GM18511 (cell line): ENCODE measurements around the gene PDE6B.
A peak's percentile ranks its signal among the peaks of the same experiment; 100 is the strongest.

ENCODE experiments used
- ATAC-seq: cut with Tn5 transposase; IDR thresholded peaks from one replicate; pipeline ENCODE4 v1.9.1; 2021; ENCODE audit warnings: mild to moderate bottlenecking, moderate library complexity; ENCODE audit not compliant: unreplicated experiment

Gene PDE6B

DNA sequence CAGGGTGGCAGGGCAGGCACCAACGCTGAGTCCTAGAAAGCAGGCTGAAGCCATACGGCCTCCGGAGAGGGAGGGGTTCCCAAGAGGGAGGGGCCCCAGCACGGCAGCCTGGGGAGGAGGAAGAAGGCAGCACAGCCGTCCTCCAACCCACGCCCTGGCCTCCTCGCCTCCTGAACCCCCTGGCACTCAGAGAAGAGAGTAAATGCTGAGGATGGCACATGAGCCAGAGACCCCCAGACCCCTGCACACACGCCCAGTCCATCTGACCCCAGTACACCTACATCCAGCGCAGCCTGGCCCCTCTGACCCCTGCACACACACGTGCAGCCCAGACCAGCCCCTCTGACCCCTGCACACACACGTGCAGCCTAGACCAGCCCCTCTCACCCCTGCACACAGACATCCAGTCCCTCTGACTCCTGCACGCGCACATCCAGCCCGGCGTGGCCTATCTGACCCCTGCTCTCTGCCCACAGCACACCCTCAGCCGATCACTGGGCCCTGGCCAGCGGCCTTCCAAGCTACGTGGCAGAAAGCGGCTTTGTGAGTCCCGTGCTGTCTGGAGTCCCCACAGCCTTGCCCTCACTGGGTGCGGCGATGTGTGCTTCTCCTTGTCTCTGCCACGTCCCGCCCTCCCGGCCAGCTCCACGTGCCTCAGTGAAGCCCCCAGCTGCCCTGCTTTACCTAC is 30.2 kb downstream of the PDE6B start:
- no peak for ATAC-seq

DNA sequence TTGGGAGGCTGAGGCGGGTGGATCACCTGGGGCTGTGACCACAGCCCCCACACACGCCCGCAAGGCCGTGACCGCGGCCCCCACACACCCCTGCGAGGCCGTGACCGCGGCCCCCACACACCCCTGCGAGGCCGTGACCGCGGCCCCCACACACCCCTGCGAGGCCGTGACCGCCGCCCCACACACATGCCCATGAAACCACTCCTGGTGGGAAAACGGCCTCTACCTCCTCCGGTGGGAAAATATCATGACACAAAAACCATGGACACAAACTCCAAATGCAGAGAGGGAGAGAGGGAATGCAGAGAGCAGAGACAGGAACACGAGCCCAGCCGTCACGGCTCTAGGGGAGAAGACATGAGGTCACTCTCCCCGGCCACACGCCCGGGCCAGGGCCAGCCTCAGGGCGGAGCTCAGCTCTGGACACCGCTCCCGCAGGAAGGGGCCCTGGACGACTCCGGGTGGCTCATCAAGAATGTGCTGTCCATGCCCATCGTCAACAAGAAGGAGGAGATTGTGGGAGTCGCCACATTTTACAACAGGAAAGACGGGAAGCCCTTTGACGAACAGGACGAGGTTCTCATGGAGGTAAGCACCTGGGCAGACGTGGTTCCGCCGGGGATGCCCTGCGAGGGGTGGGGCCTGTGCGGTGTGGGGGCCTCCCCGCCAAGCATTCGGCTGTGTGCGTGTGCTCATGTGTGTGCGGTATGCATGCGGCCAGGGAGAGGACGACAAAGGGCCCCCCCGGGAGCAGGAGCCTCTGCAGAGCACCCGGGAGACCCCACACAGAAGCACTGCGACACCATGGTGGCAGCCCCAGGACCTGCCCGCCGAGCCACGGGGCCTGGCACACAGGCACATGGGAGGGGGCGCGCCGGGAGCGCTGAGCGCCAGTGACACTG is 31.3 kb downstream of the PDE6B start:
- no peak for ATAC-seq

DNA sequence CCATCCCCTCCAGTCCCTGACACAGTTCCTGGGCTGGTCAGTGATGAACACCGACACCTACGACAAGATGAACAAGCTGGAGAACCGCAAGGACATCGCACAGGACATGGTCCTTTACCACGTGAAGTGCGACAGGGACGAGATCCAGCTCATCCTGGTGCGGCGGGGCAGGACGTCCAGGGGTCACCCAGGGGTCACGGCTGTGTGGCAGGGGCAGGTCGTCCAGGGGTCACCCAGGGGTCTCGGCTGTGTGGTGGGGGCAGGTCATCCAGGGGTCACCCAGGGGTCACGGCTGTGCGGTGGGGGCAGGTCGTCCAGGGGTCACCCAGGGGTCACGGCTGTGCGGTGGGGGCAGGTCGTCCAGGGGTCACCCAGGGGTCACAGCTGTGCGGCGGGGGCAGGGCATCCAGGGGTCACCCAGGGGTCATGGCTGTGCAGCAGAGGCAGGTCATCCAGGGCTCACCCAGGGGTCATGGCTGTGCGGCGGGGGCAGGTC is 32.0 kb downstream of the PDE6B start:
- ATAC-seq = no peak

- no peak for ATAC-seq
These were observed 32.7 kb downstream of the PDE6B start for GRCh38 chr4:657834-658667.

- ATAC-seq = no peak
These were observed 33.6 kb downstream of the PDE6B start for GRCh38 chr4:658681-659667.

DNA sequence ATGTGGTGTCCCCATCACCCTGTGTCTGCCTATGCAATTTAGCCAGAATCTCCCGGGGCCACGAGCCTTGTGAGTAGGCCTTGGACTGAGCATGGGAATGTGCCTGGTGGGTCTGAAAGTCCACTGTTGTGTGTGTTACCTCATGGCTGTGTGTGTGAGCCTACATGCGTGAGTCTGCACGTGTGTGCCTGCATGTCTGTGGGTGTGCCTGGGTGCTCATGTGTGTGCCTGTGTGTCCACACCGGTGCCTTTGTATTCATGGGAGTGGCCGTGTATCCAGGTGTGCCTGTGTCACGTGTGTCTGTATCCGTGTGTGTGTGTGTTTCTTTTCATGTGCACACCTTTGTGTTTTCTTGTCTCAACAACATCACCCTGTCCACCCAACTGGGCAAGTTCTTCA is 34.5 kb downstream of the PDE6B start:
- ATAC-seq = no peak

- no peak for ATAC-seq
These were observed 35.0 kb downstream of the PDE6B start for GRCh38 chr4:660401-660800.

DNA sequence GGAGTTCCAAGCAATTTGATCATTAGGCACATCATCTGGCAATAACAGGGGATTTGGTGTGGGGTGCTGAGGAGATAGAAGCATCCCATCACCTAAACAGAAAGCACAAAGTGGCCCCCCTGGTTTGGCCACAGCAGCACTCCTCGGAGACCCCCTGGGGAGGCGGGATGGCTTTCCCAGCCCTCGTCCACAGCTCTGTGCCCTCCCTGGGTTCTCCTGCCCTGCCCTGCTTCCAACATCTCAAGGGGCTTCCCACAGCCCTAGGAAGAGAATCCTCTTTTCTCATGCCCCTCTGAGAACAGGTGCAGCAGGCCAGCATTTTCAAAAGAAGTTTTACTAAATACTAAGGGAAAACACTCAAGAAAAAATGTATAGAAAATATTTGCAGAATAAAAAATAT is 35.9 kb downstream of the PDE6B start:
- no peak for ATAC-seq

GRCh38 chr4:661881-662761 is 36.7 kb downstream of the PDE6B start:
- no peak for ATAC-seq

- peak; percentile 18 for ATAC-seq
These were observed 37.7 kb downstream of the PDE6B start for GRCh38 chr4:663046-663437.

DNA sequence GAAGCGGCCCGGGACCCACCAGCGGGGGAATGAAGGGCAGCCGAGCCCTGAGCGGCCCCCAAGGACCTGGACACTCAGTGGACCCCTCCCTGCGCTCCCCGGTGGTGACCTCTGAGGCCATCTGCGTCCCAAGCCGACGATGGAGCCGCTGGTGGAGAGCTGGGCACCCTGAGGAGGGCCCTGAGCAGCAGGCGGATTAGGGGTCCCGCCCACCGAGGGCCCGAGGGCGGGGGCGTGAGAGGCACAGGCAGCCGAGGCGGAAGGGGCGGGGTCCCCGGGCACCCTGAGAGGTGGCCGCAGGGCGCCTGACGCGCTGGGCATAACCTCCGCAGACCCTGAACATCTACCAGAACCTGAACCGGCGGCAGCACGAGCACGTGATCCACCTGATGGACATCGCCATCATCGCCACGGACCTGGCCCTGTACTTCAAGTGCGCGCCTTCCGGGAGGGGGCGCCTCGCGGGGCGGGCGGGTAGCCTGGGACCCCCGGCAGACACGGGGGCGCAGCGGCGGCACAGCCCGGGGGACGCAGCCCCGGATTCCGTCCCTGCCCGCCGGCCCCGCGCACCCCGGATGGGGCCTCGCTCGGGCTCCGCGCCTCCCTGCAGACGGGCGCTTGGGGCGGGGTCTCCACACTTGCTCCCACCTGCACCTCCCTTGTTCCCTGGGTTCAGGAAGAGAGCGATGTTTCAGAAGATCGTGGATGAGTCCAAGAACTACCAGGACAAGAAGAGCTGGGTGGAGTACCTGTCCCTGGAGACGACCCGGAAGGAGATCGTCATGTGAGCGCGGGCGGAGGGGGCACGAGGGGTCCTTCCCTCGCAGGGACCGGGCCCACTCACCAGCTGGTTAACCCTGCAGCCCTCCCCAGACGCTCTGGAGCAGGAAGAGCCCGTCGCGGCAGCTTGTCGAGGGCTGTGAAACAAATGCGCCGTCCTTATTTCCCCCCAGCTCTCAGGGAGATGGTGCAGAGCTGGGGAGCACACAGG is 38.4 kb downstream of the PDE6B start:
- peak; percentile 82 for ATAC-seq

DNA sequence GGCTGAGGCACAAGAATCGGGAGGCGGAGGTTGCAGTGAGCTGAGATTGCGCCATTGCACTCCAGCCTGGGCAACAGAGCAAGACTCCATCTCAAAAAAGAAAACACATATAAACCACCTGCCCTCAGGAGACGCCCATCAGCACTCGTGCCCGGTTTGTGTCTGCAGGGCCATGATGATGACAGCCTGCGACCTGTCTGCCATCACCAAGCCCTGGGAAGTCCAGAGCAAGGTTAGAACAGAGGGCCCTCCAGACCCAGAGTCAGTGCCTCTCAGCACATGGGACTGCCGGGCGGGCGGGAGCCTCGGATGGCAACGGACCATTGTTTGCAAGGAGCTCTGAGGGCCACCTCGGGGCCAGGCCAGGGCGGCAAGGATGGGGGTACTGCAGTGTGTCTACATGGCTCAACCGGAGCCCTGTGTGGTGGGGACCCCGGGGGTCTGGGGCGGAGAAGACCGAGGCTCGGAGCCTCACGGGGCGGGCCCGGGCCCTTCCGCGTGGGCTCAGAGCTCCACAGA is 39.4 kb downstream of the PDE6B start:
- ATAC-seq = no peak

- ATAC-seq = no peak
These were observed 40.0 kb downstream of the PDE6B start for GRCh38 chr4:665381-665750.

- ATAC-seq = no peak
These were observed 40.5 kb downstream of the PDE6B start for GRCh38 chr4:665751-666435.

DNA sequence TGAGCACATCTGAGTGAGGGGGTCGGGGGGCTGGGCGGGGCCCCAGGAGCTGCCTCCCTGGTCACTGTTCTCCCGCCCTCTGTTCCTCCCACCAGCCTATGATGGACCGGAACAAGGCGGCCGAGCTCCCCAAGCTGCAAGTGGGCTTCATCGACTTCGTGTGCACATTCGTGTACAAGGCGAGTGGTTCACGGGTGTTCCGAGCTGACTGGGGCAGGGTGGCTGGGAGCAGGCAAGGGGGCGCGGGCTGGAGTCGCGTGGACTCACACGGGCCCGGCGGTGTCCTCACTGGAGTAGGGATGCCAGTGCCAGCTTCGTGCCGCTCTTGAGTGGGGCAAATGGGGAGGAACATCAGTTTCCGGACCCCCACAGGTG is 41.0 kb downstream of the PDE6B start:
- ATAC-seq = no peak

- no peak for ATAC-seq
These were observed 41.6 kb downstream of the PDE6B start for GRCh38 chr4:666822-667544.

GRCh38 chr4:667545-667925 is 42.2 kb downstream of the PDE6B start:
- ATAC-seq = no peak
